NB4 (cell line): ENCODE measurements around the gene SOX13.

Experiments
- MYC ChIP-seq: IDR thresholded peaks from 2 replicates; pipeline ENCODE4 v1.6.1; 2011; ENCODE audit warnings: low read depth, low read length
- POLR2A ChIP-seq: IDR thresholded peaks from 2 replicates; pipeline ENCODE4 v1.6.1; 2011; ENCODE audit warnings: mild to moderate bottlenecking; ENCODE audit not compliant: insufficient read length; ENCODE audit errors: extremely low read depth
- TF ChIP-seq, protein P1 (sequence below): IDR thresholded peaks from one replicate; pipeline ENCODE4 v1.5.1; 2012; ENCODE audit warnings: low read depth, low read length
- TF ChIP-seq, protein P2 (sequence below): IDR thresholded peaks from 2 replicates; pipeline ENCODE4 v1.6.1; 2011; ENCODE audit warnings: low read depth, low read length

DNA sequence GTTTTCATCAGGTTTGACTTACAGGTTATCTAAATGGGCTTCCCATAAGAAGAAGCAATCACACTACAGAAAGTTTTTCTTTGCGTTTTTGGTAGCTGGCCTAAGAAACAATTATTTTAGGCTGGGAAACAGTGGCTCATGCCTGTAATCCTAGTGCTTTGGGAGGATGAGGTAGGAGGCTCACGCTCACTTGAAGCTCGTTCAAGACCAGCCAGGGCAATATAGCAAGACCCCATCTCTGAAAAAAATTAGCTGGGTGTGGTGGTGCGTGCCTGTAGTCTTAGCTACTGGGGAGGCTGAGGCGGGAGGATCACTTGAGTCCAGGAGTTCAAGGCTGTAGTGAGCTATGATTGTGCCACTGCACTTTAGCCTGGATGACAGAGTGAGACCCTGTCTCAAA is 94.8 kb downstream of the SOX13 start:
- TF ChIP-seq, protein P1, sequence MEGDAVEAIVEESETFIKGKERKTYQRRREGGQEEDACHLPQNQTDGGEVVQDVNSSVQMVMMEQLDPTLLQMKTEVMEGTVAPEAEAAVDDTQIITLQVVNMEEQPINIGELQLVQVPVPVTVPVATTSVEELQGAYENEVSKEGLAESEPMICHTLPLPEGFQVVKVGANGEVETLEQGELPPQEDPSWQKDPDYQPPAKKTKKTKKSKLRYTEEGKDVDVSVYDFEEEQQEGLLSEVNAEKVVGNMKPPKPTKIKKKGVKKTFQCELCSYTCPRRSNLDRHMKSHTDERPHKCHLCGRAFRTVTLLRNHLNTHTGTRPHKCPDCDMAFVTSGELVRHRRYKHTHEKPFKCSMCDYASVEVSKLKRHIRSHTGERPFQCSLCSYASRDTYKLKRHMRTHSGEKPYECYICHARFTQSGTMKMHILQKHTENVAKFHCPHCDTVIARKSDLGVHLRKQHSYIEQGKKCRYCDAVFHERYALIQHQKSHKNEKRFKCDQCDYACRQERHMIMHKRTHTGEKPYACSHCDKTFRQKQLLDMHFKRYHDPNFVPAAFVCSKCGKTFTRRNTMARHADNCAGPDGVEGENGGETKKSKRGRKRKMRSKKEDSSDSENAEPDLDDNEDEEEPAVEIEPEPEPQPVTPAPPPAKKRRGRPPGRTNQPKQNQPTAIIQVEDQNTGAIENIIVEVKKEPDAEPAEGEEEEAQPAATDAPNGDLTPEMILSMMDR: no peak
- no peak for TF ChIP-seq POLR2A
- TF ChIP-seq, protein P2, sequence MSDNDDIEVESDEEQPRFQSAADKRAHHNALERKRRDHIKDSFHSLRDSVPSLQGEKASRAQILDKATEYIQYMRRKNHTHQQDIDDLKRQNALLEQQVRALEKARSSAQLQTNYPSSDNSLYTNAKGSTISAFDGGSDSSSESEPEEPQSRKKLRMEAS: no peak
- no peak for TF ChIP-seq MYC
